Endothelial cell of umbilical vein (primary cell): ENCODE measurements around the gene SLC17A9. TPM values are rescaled to one million over a fixed set of nuclear protein-coding genes. Genes with fewer than 3 reads are reported as not detected.

Source experiments
- BruUV-seq: library from RNA; stranded (reverse); fragments of 400-500 nt; replicated peaks from 2 replicates; lab custom pipeline; 2021; lab: Mats Ljungman, UMichigan
- CTCF ChIA-PET: fragments of 300-600, 350-600 bp; sonication (Branson Sonifier 250); formaldehyde crosslinking; loops from one replicate; lab custom pipeline; 2021; ENCODE audit warnings: antibody characterized with exemption, inconsistent platforms; lab: Charles Lee
- POLR2A ChIA-PET: fragments of 300-600, 350-600 bp; sonication (Branson Sonifier 250); formaldehyde crosslinking; loops from one replicate; lab custom pipeline; 2021; ENCODE audit warnings: antibody characterized with exemption, inconsistent platforms; lab: Charles Lee
- DNase-seq: peaks from one replicate; pipeline ENCODE4 v3.0.0-alpha.2; 2011; ENCODE audit warnings: low read depth, low spot score
- FAIRE-seq: peaks from 2 replicates; lab custom pipeline; 2011; peaks lifted over from hg19 to GRCh38; lab: Jason Lieb, UNC
- H2AFZ ChIP-seq: 2 replicates; pipeline ENCODE4 v1.6.0; 2012; ENCODE audit warnings: low read depth, low read length, control low read depth, inconsistent platforms
- H3K27ac ChIP-seq: 2 replicates; pipeline ENCODE4 v1.5.1; 2011; ENCODE audit warnings: low read depth, mild to moderate bottlenecking, control low read depth, low read length, moderate library complexity; ENCODE audit not compliant: insufficient read depth
- H3K27me3 ChIP-seq, 2 experiments: 2 replicates each; pipeline versions ENCODE4 v1.6.0 to v1.6.1; 2011; ENCODE audit warnings: low read length in 2 of 2, mixed read lengths in 1 of 2; ENCODE audit not compliant: control insufficient read depth in 2 of 2, insufficient read depth in 2 of 2
- H3K36me3 ChIP-seq, 2 experiments: 2 replicates in 1 of 2; 3 replicates in 1 of 2; pipeline ENCODE4 v1.5.1; 2011; ENCODE audit warnings: low read length in 2 of 2, mild to moderate bottlenecking in 1 of 2, moderate library complexity in 1 of 2; ENCODE audit not compliant: control insufficient read depth in 2 of 2, insufficient read depth in 2 of 2; ENCODE audit errors: extremely low read depth in 1 of 2
- H3K4me1 ChIP-seq: 3 replicates; pipeline ENCODE4 v1.5.1; 2011; ENCODE audit warnings: mild to moderate bottlenecking, low read length; ENCODE audit not compliant: control insufficient read depth, insufficient read depth; ENCODE audit errors: extremely low read depth
- H3K4me2 ChIP-seq: 2 replicates; pipeline ENCODE4 v1.6.1; 2011; ENCODE audit warnings: low read length, control low read depth, mixed read lengths; ENCODE audit not compliant: insufficient read depth
- H3K4me3 ChIP-seq, 3 experiments: fragments of 200-600 bp in 1 of 3; sonication (generic), shearing (Covaris generic) in 1 of 3; replicated peaks in 1 of 3; 2 replicates each; pipeline ENCODE4 v1.5.1; 2011 to 2016; ENCODE audit warnings: control low read depth in 3 of 3, low read length in 3 of 3, mild to moderate bottlenecking in 2 of 3, inconsistent platforms in 1 of 3, low read depth in 1 of 3, moderate library complexity in 1 of 3; ENCODE audit not compliant: insufficient read depth in 1 of 3
- H3K79me2 ChIP-seq: 2 replicates; pipeline ENCODE4 v1.6.0; 2012; ENCODE audit warnings: low read length, inconsistent platforms; ENCODE audit not compliant: control insufficient read depth, insufficient read depth
- H3K9ac ChIP-seq: replicated peaks from 2 replicates; pipeline ENCODE3; 2011; ENCODE audit warnings: low read length, control low read depth; ENCODE audit not compliant: insufficient read depth; ENCODE audit errors: extremely low read depth
- H3K9me1 ChIP-seq: replicated peaks from 3 replicates; pipeline ENCODE4 v1.6.0; 2011; ENCODE audit warnings: mild to moderate bottlenecking, low read length; ENCODE audit not compliant: control insufficient read depth, insufficient read depth; ENCODE audit errors: extremely low read depth
- H3K9me3 ChIP-seq: replicated peaks from 2 replicates; pipeline ENCODE4 v1.5.1; 2012; ENCODE audit warnings: low read length, inconsistent platforms; ENCODE audit not compliant: control insufficient read depth, insufficient read depth
- H4K20me1 ChIP-seq: replicated peaks from 2 replicates; pipeline ENCODE3; 2011; ENCODE audit warnings: mild to moderate bottlenecking, low read length; ENCODE audit not compliant: control insufficient read depth, insufficient read depth; ENCODE audit errors: extremely low read depth
- EZH2 ChIP-seq: IDR thresholded peaks from 2 replicates; pipeline ENCODE4 v1.6.1; 2012; ENCODE audit warnings: borderline replicate concordance, low read depth, mild to moderate bottlenecking, moderate library complexity, low read length, inconsistent platforms; ENCODE audit not compliant: severe bottlenecking
- FOS ChIP-seq: IDR thresholded peaks from 2 replicates; pipeline ENCODE4 v1.6.1; 2011; ENCODE audit warnings: mild to moderate bottlenecking, low read length, moderate library complexity, borderline replicate concordance; ENCODE audit not compliant: insufficient read depth
- JUN ChIP-seq: IDR thresholded peaks from 2 replicates; pipeline ENCODE4 v1.6.1; 2011; ENCODE audit warnings: borderline replicate concordance, low read depth; ENCODE audit not compliant: insufficient read length, insufficient read depth
- MYC ChIP-seq: IDR thresholded peaks from one replicate; pipeline ENCODE4 v1.6.1; 2011; ENCODE audit warnings: mild to moderate bottlenecking, low read depth, low read length
- POLR2A ChIP-seq: IDR thresholded peaks from 2 replicates; pipeline ENCODE4 v1.6.1; 2012; ENCODE audit warnings: low read depth, mild to moderate bottlenecking, control low read depth, low read length
- dilution Hi-C: fragments of 300-500 bp; cut with MboI; formaldehyde crosslinking; loops from one replicate; pipeline ENCODE4 v1.15.0; 2019; ENCODE audit warnings: low sequenced_read_pairs; ENCODE audit not compliant: extremely low pct_ligation_motif_present
- intact Hi-C: fragments of 100-400 bp; cut with micrococcal nuclease; formaldehyde crosslinking; loops from one replicate; pipeline ENCODE4 v1.10.0; 2022
- polyA plus RNA-seq, 4 experiments: library from polyadenylated mRNA; depleted of rRNA in 3 of 4; stranded (reverse) in 3 of 4; unstranded in 1 of 4; fragments of >200 nt; gene quantifications; 2 replicates each; pipeline versions ENCODE4 v1.2.1 to v1.2.3, GENCODE V29; 2011 to 2012; ENCODE audit warnings: missing spikeins in 1 of 4
- total RNA-seq: library from RNA; stranded (reverse); gene quantifications from 2 replicates; pipeline ENCODE4 v1.2.3, GENCODE V29; 2021
- TF ChIP-seq, protein P1 (sequence below), 2 donors: IDR thresholded peaks; 1 replicate in 1 of 2; 2 replicates in 1 of 2; pipeline ENCODE4 v1.5.1; 2011; ENCODE audit warnings: low read length in 2 of 2, mild to moderate bottlenecking in 2 of 2, moderate library complexity in 2 of 2, control low read depth in 1 of 2, inconsistent platforms in 1 of 2, low read depth in 1 of 2; ENCODE audit not compliant: insufficient read depth in 1 of 2; ENCODE audit errors: extremely low read depth in 1 of 2

SLC17A9 gene
- total and polyA plus RNA-seq, 2 donors (not counting 3 experiments of a cell fraction or from before 2014, with no cell fraction given), result 38.2 to 44.5 TPM

DNA sequence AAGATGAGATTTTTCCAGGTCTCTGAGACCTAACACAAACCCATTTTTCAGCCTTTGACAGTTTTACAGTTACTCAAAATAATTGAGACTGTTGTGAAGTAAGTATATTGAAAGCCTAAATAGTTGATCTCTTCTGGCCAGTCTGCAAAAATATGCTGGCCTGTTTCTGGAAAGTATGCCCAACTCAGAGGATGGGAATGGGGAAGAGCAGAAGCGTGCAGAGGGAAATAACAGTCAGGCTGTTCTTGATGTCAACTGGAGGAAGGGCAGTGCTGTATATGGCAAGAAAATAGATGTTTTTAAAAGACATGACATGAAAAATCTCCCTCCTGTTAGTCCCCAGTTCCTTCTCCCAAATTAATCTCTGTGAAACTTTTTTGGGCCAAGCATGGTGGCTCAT lies 10.7 kb upstream of the SLC17A9 start:
- TF ChIP-seq, protein P1, sequence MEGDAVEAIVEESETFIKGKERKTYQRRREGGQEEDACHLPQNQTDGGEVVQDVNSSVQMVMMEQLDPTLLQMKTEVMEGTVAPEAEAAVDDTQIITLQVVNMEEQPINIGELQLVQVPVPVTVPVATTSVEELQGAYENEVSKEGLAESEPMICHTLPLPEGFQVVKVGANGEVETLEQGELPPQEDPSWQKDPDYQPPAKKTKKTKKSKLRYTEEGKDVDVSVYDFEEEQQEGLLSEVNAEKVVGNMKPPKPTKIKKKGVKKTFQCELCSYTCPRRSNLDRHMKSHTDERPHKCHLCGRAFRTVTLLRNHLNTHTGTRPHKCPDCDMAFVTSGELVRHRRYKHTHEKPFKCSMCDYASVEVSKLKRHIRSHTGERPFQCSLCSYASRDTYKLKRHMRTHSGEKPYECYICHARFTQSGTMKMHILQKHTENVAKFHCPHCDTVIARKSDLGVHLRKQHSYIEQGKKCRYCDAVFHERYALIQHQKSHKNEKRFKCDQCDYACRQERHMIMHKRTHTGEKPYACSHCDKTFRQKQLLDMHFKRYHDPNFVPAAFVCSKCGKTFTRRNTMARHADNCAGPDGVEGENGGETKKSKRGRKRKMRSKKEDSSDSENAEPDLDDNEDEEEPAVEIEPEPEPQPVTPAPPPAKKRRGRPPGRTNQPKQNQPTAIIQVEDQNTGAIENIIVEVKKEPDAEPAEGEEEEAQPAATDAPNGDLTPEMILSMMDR (IDR thresholded peaks at IDR 0.05; ENCODE audit: extremely low read depth in 1 of 2, insufficient read depth in 1 of 2, low read depth in 1 of 2, low read length in 2 of 2), result no peak
- TF ChIP-seq POLR2A (no peak), MYC (no peak), FOS (no peak), JUN (no peak)
- no peak overlapping the region for H3K4me2 ChIP-seq
- H4K20me1 ChIP-seq, result no peaks in the 10 kb centered on the region
- ChIA-PET POLR2A (no interaction called here), CTCF (no interaction called here)
- H2AFZ ChIP-seq, result no peak overlapping the region
- no peak overlapping the region for H3K9ac ChIP-seq
- no peaks in the 10 kb centered on the region for H3K27me3 ChIP-seq
- dilution Hi-C loops, result no loop called here
- BruUV-seq, result no TSS peak
- H3K9me3 ChIP-seq, result no peaks in the 10 kb centered on the region
- H3K4me3 ChIP-seq, result no peak overlapping the region
- intact Hi-C loops, result no loop called here
- H3K4me1 ChIP-seq, result peaks cover 6% of the 10 kb centered on the region
- H3K27ac ChIP-seq, result no peak overlapping the region
- no peak for FAIRE-seq
- H3K79me2 ChIP-seq, result peaks cover 45% of the 10 kb centered on the region
- DNase-seq, result no peak
- H3K36me3 ChIP-seq, result peaks cover 8 to 29% of the 10 kb centered on the region in 2 experiments
- no peaks in the 10 kb centered on the region for H3K9me1 ChIP-seq

DNA sequence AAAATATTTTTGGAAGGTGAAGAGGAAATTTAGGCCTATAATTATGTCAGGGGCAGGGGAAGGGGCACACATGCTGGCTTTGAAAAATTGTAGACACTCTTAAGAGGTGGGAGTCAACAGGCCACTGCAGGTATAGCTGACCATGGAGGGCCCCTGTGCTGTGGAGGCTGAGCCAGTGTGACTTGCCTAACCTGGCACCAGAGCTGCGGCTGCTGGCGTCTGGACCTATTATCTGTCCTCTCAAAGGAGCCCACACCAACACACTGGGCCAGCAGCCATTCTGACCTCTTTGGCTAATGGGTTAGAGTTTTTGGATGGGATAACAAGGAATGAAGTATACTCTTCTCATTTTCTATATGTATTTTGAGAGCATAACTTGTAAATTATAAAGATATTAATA lies 10.1 kb upstream of the SLC17A9 start:
- H3K4me1 ChIP-seq, result peaks cover 6% of the 10 kb centered on the region
- peaks cover 39% of the 10 kb centered on the region for H3K79me2 ChIP-seq
- H3K4me3 ChIP-seq, result no peak overlapping the region
- H3K9me1 ChIP-seq, result no peaks in the 10 kb centered on the region
- DNase-seq (no peak), FAIRE-seq (peak; percentile 15)
- intact Hi-C loops, result no loop called here
- ChIA-PET POLR2A (no interaction called here), CTCF (no interaction called here)
- H2AFZ ChIP-seq, result no peak overlapping the region
- no peaks in the 10 kb centered on the region for H4K20me1 ChIP-seq
- no TSS peak for BruUV-seq
- H3K4me2 ChIP-seq, result no peak overlapping the region
- dilution Hi-C loops, result no loop called here
- H3K9ac ChIP-seq, result no peak overlapping the region
- H3K36me3 ChIP-seq, result peaks cover 8 to 33% of the 10 kb centered on the region in 2 experiments
- H3K27ac ChIP-seq, result no peak overlapping the region
- H3K9me3 ChIP-seq, result no peaks in the 10 kb centered on the region
- no peaks in the 10 kb centered on the region for H3K27me3 ChIP-seq
- no peak for TF ChIP-seq EZH2
- no peak for TF ChIP-seq JUN
- TF ChIP-seq MYC, result no peak
- no peak for TF ChIP-seq POLR2A
